MM.1S (cell line): ENCODE results near the gene AADAT.

Experiments
- DNase-seq: peaks from one replicate; pipeline ENCODE4 v3.0.0-alpha.2; 2015
- H2AFZ ChIP-seq: fragments of 300-600 bp; sonication (generic); 2 replicates; pipeline ENCODE4 v1.6.0; 2016; ENCODE audit warnings: antibody characterized with exemption, low read length
- H3F3A ChIP-seq: fragments of 300-600 bp; sonication (generic); 2 replicates; pipeline ENCODE4 v1.6.1; 2016; ENCODE audit warnings: mild to moderate bottlenecking, antibody characterized with exemption, low read length, moderate library complexity, mixed read lengths; ENCODE audit not compliant: insufficient read depth
- H3K27ac ChIP-seq: fragments of 300-600 bp; sonication (generic); 2 replicates; pipeline ENCODE4 v1.5.1; 2016; ENCODE audit warnings: mild to moderate bottlenecking, low read length
- H3K27me3 ChIP-seq: fragments of 300-600 bp; sonication (generic); replicated peaks from 2 replicates; pipeline ENCODE4 v1.6.0; 2016; ENCODE audit warnings: low read length; ENCODE audit not compliant: insufficient read depth
- H3K36me3 ChIP-seq: fragments of 300-600 bp; sonication (generic); replicated peaks from 2 replicates; pipeline ENCODE4 v1.6.1; 2016; ENCODE audit warnings: mild to moderate bottlenecking, low read length, mixed read lengths; ENCODE audit not compliant: insufficient read depth
- H3K4me1 ChIP-seq: fragments of 300-600 bp; sonication (generic); 2 replicates; pipeline ENCODE4 v1.6.1; 2016; ENCODE audit warnings: low read length, mixed read lengths
- H3K4me2 ChIP-seq: fragments of 300-600 bp; sonication (generic); 2 replicates; pipeline ENCODE4 v1.6.0; 2016; ENCODE audit warnings: low read depth, low read length
- H3K4me3 ChIP-seq: fragments of 300-600 bp; sonication (generic); 2 replicates; pipeline ENCODE4 v1.5.1; 2016; ENCODE audit warnings: low read length, mixed read lengths
- H3K79me2 ChIP-seq: fragments of 300-600 bp; sonication (generic); 2 replicates; pipeline ENCODE4 v1.6.1; 2016; ENCODE audit warnings: mixed run types, low read length, mixed read lengths
- H3K9ac ChIP-seq: fragments of 300-600 bp; sonication (generic); 2 replicates; pipeline ENCODE4 v1.6.1; 2016; ENCODE audit warnings: low read length, mixed read lengths
- H3K9me2 ChIP-seq: fragments of 300-600 bp; sonication (generic); replicated peaks from 2 replicates; pipeline ENCODE4 v1.6.1; 2016; ENCODE audit warnings: mild to moderate bottlenecking, low read length, mixed read lengths; ENCODE audit not compliant: insufficient read depth
- H3K9me3 ChIP-seq: fragments of 300-600 bp; sonication (generic); replicated peaks from 2 replicates; pipeline ENCODE4 v1.6.1; 2016; ENCODE audit warnings: mild to moderate bottlenecking, low read length, mixed read lengths; ENCODE audit not compliant: insufficient read depth
- H4K20me1 ChIP-seq: fragments of 300-600 bp; sonication (generic); 2 replicates; pipeline ENCODE4 v1.6.1; 2016; ENCODE audit warnings: mild to moderate bottlenecking, low read length, moderate library complexity, mixed read lengths; ENCODE audit not compliant: insufficient read depth
- EZH2 ChIP-seq: fragments of 300-600 bp; sonication (generic); optimal IDR thresholded peaks from 2 replicates; pipeline ENCODE3; 2017; ENCODE audit warnings: low read depth, mild to moderate bottlenecking, antibody characterized with exemption, low read length, mixed read lengths
- EZH2phosphoT487 ChIP-seq: fragments of 300-600 bp; sonication (generic); IDR thresholded peaks from 2 replicates; pipeline ENCODE4 v1.6.1; 2018; ENCODE audit warnings: antibody characterized with exemption, low read length
- TF ChIP-seq, protein P1 (sequence below): fragments of 300-600 bp; sonication (generic); IDR thresholded peaks from 2 replicates; pipeline ENCODE4 v1.5.1; 2016; ENCODE audit warnings: antibody characterized with exemption, low read length, mixed read lengths

AADAT gene

DNA sequence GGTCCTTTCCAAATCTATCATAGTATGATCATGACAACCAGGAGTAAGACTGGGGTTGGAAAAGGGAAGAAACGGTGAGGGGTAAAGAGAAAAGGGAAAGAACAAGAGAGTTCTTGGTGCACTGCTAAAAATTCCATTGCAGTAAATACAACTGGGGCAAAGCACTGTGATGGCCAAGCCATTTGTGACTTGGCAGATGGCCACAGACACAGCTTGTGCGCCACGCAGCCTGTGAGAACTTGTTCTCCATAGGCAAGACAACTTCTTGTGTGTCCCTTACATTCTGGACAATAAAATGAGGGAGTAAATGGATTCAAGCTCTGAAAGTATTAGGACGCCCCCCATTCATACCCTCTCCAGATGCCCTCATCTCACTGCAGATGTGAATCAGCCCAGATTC lies 74.5 kb downstream of the AADAT start:
- TF ChIP-seq EZH2phosphoT487, result no peak
- TF ChIP-seq, protein P1, sequence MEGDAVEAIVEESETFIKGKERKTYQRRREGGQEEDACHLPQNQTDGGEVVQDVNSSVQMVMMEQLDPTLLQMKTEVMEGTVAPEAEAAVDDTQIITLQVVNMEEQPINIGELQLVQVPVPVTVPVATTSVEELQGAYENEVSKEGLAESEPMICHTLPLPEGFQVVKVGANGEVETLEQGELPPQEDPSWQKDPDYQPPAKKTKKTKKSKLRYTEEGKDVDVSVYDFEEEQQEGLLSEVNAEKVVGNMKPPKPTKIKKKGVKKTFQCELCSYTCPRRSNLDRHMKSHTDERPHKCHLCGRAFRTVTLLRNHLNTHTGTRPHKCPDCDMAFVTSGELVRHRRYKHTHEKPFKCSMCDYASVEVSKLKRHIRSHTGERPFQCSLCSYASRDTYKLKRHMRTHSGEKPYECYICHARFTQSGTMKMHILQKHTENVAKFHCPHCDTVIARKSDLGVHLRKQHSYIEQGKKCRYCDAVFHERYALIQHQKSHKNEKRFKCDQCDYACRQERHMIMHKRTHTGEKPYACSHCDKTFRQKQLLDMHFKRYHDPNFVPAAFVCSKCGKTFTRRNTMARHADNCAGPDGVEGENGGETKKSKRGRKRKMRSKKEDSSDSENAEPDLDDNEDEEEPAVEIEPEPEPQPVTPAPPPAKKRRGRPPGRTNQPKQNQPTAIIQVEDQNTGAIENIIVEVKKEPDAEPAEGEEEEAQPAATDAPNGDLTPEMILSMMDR, result no peak
- TF ChIP-seq EZH2, result no peak
- no peaks in the 10 kb centered on the region for H3K36me3 ChIP-seq
- no peaks in the 10 kb centered on the region for H3F3A ChIP-seq
- no peak for DNase-seq
- no peaks in the 10 kb centered on the region for H4K20me1 ChIP-seq
- no peak overlapping the region for H2AFZ ChIP-seq
- no peak overlapping the region for H3K4me2 ChIP-seq
- H3K9ac ChIP-seq, result no peak overlapping the region
- H3K9me2 ChIP-seq, result no peaks in the 10 kb centered on the region
- no peaks in the 10 kb centered on the region for H3K9me3 ChIP-seq
- H3K27ac ChIP-seq, result no peak overlapping the region
- no peaks in the 10 kb centered on the region for H3K4me1 ChIP-seq
- no peaks in the 10 kb centered on the region for H3K79me2 ChIP-seq
- no peak overlapping the region for H3K4me3 ChIP-seq
- H3K27me3 ChIP-seq, result no peaks in the 10 kb centered on the region

DNA sequence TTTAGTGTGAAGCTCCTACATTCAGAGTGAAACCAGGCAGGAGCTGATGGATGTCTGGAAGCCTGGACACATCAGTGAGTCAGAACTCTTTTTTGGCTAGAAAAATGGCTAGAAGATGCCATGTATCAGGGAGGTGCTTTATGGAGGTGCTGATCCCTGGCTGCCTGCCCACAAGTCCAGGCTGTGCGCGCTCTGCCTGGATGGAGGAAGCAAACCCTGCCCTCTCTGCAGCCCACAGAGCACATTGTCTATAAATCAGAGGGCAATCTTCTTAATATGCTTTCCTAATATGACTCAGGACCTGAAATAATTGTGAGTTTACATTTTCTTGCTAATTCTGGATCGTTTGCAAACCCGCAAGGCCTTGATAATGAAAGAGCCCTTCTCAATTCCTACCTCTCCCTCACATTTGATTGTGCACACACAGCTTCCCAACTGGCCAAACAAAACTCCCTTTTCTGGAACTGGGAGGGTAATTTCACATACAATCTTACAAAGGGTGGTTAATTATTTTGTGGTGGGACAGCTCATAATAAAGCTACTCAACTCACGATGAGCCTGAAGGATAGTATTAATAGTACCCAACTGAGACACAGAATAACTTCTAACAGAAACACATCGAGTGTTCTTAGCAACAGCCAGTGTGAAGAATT lies 75.3 kb downstream of the AADAT start:
- DNase-seq, result no peak
- H4K20me1 ChIP-seq, result no peaks in the 10 kb centered on the region

DNA sequence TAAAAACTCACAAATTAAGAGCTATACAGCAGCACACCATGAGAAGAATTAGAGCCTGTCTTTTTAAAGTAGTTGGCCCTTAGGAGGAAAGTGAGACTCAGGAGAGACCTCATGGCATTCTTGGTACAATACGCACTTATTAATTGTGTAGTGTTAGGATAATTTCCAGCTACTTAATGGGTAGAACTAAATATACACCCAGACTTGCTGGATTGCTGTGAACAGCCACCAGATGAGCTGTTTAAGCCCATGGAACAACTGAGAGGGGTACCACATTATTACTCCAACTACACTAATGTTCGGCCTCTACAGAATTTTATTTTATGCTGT lies 77.2 kb downstream of the AADAT start:
- Histone ChIP-seq H3K4me1 (peaks cover 13% of the 10 kb centered on the region), H3K9me2 (no peaks in the 10 kb centered on the region), H3K27ac (no peak overlapping the region), H3K36me3 (no peaks in the 10 kb centered on the region), H3K4me3 (no peak overlapping the region), H3K9ac (no peak overlapping the region), H3K9me3 (no peaks in the 10 kb centered on the region), H2AFZ (no peak overlapping the region), H3K27me3 (no peaks in the 10 kb centered on the region), H3K79me2 (no peaks in the 10 kb centered on the region), H3K4me2 (no peak overlapping the region), H3F3A (peaks cover 6% of the 10 kb centered on the region; the same call in 1 of the 2 replicates), H4K20me1 (no peaks in the 10 kb centered on the region)
- no peak for TF ChIP-seq EZH2
- no peak for TF ChIP-seq EZH2phosphoT487
- TF ChIP-seq, protein P1, result no peak
- DNase-seq, result no peak

More for the DNA sequence above, 75.3 kb downstream of the AADAT start:
- TF ChIP-seq EZH2 (no peak), EZH2phosphoT487 (no peak)
- TF ChIP-seq, protein P1, result no peak
- H2AFZ ChIP-seq, result no peak overlapping the region
- no peaks in the 10 kb centered on the region for H3K4me1 ChIP-seq
- no peaks in the 10 kb centered on the region for H3F3A ChIP-seq
- H3K4me3 ChIP-seq, result no peak overlapping the region
- no peaks in the 10 kb centered on the region for H3K36me3 ChIP-seq
- H3K9me3 ChIP-seq, result no peaks in the 10 kb centered on the region
- no peak overlapping the region for H3K9ac ChIP-seq
- H3K79me2 ChIP-seq, result no peaks in the 10 kb centered on the region
- no peaks in the 10 kb centered on the region for H3K27me3 ChIP-seq
- no peaks in the 10 kb centered on the region for H3K9me2 ChIP-seq
- H3K4me2 ChIP-seq, result no peak overlapping the region
- H3K27ac ChIP-seq, result no peak overlapping the region
